HG03439 (cell line): ENCODE results near the gene SCEL.
"Not testable (repeated sequence)": the region's sequence is repeated elsewhere in the genome, so short reads cannot be mapped to it uniquely, and the experiment has no call there.

Experiments
- ATAC-seq: cut with Tn5 transposase; IDR thresholded peaks from one replicate; pipeline ENCODE4 v1.9.1; 2021; ENCODE audit warnings: mild to moderate bottlenecking, moderate library complexity; ENCODE audit not compliant: unreplicated experiment

Gene SCEL

DNA sequence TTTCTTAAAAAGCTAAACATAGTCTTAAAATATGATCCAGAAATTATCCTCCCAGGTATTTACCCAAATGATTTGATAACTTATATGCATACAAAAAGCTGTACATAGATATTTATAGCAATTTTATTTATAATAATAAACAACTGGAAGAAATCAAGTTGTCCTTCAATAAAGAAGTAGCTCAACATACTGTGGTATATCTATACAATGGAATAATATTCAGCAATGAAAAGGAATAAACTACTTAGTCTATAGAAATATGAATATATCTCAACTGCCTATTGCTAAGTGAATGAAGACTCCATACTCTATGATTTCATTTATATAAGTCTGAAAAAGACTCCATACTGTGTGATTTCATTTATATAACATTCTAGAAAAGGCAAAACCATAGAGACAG is 114.9 kb downstream of the SCEL start:
- ATAC-seq, result no peak

DNA sequence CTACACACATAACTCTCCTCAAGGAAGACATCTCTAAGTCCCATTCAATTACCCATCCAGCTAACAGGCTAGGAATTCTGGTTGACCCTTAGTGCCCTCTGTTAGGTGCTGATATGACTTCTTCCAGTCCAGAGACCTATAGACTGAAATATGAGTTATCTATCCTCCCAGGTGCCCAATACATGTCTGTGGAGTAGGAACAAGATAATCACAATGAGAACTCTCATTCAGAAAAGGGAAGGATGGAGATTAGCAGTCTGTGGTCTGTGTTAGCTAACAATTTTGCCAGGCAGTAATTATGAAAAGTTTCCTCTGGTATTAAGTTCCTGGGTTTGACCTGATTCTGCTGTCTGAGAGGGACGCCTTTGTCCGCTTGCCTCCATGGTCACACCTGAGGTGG is 117.8 kb downstream of the SCEL start:
- no peak for ATAC-seq

DNA sequence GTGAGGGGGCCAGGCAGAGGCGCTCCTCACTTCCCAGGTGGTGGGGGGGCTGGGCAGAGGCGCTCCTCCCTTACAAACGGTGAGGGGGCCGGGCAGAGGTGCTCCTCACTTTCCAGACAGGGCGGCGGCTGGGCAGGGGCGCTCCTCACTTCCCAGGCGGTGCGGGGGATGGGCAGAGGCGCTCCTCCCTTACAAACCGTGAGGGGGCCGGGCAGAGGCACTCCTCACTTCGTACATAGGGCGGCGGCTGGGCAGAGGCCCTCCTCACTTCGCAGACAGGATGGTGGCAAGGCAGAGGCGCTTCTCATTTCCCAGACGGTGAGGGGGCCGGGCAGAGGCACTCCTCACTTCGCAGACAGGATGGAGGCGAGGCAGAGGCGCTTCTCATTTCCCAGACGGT is 124.5 kb downstream of the SCEL start:
- not testable (repeated sequence) for ATAC-seq

GRCh38 chr13:77660841-77661250 is 125.3 kb downstream of the SCEL start:
- no peak for ATAC-seq

GRCh38 chr13:77662301-77662700 is 126.8 kb downstream of the SCEL start:
- not testable (repeated sequence) for ATAC-seq

DNA sequence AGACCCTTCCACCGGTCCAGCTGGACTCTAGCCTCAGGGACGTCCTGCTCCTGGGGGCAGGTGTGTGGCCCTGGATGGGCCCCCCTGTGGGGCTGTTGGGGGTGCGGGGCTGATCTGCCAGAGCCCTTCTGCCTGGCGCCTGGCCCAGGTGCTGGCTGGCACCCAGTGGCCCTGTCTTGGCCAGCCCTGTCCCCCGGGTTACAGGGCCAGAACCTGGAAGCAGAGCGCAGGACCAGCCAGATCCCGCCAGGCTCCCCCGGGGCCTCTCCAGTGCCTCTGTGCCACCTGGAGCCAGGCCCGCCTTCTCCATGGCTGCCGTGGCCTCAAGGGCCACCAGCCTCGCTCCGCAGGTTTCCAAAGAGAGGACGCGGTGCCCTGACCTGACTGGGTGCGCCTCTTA is 127.3 kb downstream of the SCEL start:
- not testable (repeated sequence) for ATAC-seq

DNA sequence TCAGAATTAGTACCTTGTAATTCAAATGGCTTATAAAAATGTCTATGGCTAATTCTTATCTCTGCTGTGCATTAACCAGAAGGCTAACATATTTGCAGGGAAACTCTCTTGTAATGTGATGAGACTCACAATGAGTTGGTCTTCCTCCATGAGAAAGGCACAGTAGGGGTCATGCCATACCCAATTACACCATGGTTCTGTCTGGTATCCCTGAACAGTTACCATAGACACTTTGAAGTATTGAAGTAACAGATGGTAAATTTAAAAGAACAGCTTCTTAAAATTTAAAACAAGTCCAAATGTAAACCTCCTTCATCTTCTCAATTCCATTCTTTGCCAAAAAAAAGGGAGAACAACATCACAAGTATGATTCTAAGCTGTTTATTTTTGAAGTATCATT is 139.3 kb downstream of the SCEL start:
- no peak for ATAC-seq

GRCh38 chr13:77678691-77679235 is 143.3 kb downstream of the SCEL start:
- no peak for ATAC-seq

DNA sequence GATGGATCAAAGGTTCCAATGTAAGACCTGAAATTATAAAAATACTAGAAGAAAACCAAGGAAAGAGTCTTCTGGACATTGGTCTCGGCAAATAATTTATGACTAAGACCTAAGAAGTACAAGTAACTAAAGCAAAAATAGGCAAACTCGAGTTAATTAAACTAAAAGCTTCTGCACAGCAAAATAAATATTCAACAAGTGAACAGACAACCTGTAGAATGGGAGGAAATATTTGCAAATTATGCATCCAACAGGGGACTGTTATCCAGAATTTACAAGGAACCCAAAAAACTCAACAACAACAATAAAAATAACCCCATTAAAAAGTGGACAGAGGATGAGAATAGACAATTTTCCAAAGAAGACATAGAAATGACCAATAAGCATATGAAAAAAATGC is 152.3 kb downstream of the SCEL start:
- ATAC-seq, result no peak

DNA sequence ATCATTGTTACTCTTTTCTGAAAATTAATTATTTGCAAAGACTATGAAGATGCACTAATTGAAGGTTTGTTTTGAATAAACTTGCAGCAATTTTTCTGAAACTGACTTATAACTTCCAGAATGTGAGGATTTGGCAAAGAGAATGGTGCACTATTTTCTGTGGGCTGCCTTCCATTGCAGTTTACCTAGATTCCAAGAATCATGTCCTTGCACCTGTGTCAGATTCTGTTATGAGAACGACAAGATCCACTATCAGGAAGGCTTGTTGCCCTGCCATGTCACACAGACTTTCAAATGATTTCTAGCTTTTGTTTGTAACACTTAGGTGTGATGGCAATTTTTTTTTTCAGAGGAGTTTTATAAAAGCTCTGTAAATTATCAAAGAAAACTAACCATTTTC is 156.4 kb downstream of the SCEL start:
- no peak for ATAC-seq

DNA sequence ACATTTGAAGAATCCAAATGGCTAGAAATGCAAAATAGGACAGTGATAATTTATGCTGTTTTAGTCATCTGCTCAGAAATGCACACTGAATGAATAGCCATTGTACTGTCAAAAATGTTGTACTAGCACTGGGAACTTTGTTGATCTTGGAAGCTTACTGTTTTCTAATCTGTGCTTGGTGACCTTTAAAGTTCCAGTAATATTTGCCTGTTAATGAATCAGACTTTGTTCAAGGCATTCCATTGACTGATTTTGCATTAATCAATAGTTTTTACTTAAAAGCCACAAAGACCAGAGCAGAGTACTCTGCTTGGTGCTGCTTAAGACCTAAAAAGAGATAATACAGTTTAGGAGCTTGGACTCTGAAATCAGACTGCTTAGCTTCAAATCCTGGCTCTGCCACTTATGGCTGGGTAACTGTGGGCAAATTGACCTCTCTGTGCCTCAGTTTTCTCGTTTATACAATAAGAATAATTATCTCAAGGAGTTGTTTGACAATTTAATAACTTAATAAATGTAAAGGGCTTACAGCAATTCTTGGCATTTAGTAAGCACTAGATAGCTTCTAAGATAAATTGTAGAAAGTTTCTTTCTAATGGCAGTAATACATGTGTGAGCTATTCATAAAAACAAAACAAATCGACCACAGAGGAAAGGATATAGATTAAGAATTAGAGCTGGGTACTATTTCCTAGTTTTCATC is 157.4 kb downstream of the SCEL start:
- ATAC-seq, result no peak

DNA sequence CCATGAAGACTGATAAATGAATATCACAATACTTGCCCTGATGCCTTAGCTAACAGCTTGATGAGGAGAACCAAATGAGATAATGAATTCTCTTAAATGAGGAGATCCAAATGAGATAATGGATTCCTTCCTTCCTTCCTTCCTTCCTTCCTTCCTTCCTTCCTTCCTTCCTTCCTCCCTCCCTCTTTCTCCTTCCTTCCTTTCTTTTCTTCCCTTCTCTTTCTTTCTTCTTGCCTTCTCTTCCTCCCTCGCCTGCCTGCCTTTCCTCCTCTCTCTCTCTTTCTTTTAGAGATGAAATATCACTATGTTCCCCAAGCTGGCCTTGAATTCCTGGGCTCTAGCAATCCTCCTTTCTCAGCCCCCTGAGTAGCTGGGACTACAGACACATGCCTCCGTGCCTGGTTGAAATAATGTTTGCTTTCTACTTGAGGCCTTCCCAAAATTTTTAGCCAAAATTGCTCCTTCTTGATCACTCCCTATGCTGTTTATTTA is 158.0 kb downstream of the SCEL start:
- ATAC-seq, result no peak
